Ectodermal cell (in vitro differentiated cells): ENCODE results near the gene AHSG.

Source experiments
- H3K27ac ChIP-seq: 2 replicates; pipeline ENCODE4 v1.7.0; 2013; ENCODE audit warnings: mild to moderate bottlenecking, low read depth, low read length; ENCODE audit not compliant: insufficient read depth, poor library complexity, severe bottlenecking
- H3K27me3 ChIP-seq: 2 replicates; pipeline ENCODE4 v1.7.0; 2013; ENCODE audit warnings: mild to moderate bottlenecking, low read length; ENCODE audit not compliant: insufficient read depth, control insufficient read depth, poor library complexity, severe bottlenecking
- H3K36me3 ChIP-seq: one replicate; pipeline ENCODE4 v1.7.0; 2013; ENCODE audit warnings: low read length; ENCODE audit not compliant: control insufficient read depth, insufficient read depth
- H3K4me1 ChIP-seq: one replicate; pipeline ENCODE4 v1.7.0; 2013; ENCODE audit warnings: low read length; ENCODE audit not compliant: control insufficient read depth, insufficient read depth
- H3K4me3 ChIP-seq: 2 replicates; pipeline ENCODE4 v1.7.0; 2013; ENCODE audit warnings: low read depth, low read length, control low read depth; ENCODE audit not compliant: insufficient read depth
- H3K9me3 ChIP-seq: 2 replicates; pipeline ENCODE4 v1.7.0; 2013; ENCODE audit warnings: mild to moderate bottlenecking, low read length, moderate library complexity; ENCODE audit not compliant: control insufficient read depth
- WGBS, 2 experiments: methylation state at CpG; one replicate each; pipeline ENCODE4 v1.1.7; 2013; ENCODE audit warnings: missing lambda C conversion rate in 2 of 2; 5-methylcytosine and 5-hydroxymethylcytosine counted together

Gene AHSG

GRCh38 chr3:186640473-186640818 lies 27.6 kb downstream of the AHSG start:
- 36 to 45% methylated on average over 9 of the region's 9 CpGs for WGBS, 2 experiments
- Histone ChIP-seq H3K9me3 (no peaks in the 10 kb centered on the region), H3K36me3 (no peaks in the 10 kb centered on the region), H3K4me3 (no peak overlapping the region), H3K27ac (no peak overlapping the region), H3K27me3 (no peaks in the 10 kb centered on the region), H3K4me1 (peaks cover 5% of the 10 kb centered on the region)

- Histone ChIP-seq H3K36me3 (no peaks in the 10 kb centered on the region), H3K27ac (no peak overlapping the region), H3K4me3 (no peak overlapping the region), H3K4me1 (peaks cover 5% of the 10 kb centered on the region), H3K9me3 (no peaks in the 10 kb centered on the region), H3K27me3 (no peaks in the 10 kb centered on the region)
Measured at GRCh38 chr3:186640929-186641328, 28.1 kb downstream of the AHSG start.

GRCh38 chr3:186642014-186642413 lies 29.2 kb downstream of the AHSG start:
- Histone ChIP-seq H3K27me3 (no peaks in the 10 kb centered on the region), H3K36me3 (no peaks in the 10 kb centered on the region), H3K27ac (no peak overlapping the region), H3K4me1 (peaks cover 5% of the 10 kb centered on the region), H3K9me3 (no peaks in the 10 kb centered on the region), H3K4me3 (no peak overlapping the region)
- 75 to 77% methylated on average over 3 of the region's 3 CpGs for WGBS, 2 experiments

DNA sequence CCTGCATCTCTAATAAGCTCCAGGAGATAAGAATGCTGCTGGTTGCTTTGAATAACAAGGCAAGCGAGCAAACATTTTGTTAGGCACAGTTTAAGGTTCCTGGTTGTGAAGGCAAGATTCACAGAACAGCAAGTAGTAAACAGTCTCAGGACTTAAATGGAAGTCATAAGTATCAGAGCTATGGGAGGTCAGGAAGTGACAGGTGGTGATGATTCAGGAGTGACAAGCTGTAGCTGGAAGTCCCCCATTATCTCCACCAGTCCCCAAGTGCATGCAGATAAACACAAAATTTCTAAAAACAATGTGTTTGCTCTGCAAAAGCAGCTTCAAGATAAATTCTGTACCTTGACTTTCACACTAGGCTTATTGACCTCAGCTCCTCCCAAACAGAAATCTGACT lies 30.6 kb downstream of the AHSG start:
- Histone ChIP-seq H3K4me3 (no peak overlapping the region), H3K36me3 (no peaks in the 10 kb centered on the region), H3K4me1 (peaks cover 5% of the 10 kb centered on the region), H3K27me3 (no peaks in the 10 kb centered on the region), H3K9me3 (no peaks in the 10 kb centered on the region), H3K27ac (no peak overlapping the region)
- WGBS, 2 experiments: 59 to 83% methylated on average over 1 of the region's 1 CpG

- H3K9me3 ChIP-seq: no peaks in the 10 kb centered on the region
- no peak overlapping the region for H3K4me3 ChIP-seq
- WGBS, 2 experiments: 91 to 94% methylated on average over 3 of the region's 3 CpGs
- H3K27ac ChIP-seq: no peak overlapping the region
- H3K4me1 ChIP-seq: peaks cover 5% of the 10 kb centered on the region
- H3K36me3 ChIP-seq: no peaks in the 10 kb centered on the region
- H3K27me3 ChIP-seq: no peaks in the 10 kb centered on the region
Measured at GRCh38 chr3:186644683-186645082, 31.8 kb downstream of the AHSG start.

DNA sequence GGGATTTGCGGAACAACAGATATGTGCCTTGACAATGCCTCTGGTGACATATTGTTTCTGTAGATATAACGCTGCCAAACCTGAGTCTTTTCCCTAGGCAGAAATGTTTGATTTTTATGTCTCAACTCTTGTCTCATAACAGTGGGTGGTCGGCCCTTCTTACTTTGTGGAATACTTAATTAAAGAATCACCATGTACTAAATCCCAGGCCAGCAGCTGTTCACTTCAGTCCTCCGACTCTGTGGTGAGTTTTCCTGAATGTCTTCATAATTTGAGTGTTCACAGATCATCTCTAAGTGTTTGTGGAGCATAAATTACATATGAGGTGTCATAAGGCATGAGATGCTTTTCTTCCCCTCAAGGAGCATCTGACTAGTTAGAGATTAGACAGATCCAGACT lies 33.2 kb downstream of the AHSG start:
- Histone ChIP-seq H3K4me3 (no peak overlapping the region), H3K27me3 (no peaks in the 10 kb centered on the region), H3K36me3 (no peaks in the 10 kb centered on the region), H3K4me1 (no peaks in the 10 kb centered on the region), H3K27ac (no peak overlapping the region), H3K9me3 (no peaks in the 10 kb centered on the region)
- 94 to 95% methylated on average over 4 of the region's 4 CpGs for WGBS, 2 experiments

DNA sequence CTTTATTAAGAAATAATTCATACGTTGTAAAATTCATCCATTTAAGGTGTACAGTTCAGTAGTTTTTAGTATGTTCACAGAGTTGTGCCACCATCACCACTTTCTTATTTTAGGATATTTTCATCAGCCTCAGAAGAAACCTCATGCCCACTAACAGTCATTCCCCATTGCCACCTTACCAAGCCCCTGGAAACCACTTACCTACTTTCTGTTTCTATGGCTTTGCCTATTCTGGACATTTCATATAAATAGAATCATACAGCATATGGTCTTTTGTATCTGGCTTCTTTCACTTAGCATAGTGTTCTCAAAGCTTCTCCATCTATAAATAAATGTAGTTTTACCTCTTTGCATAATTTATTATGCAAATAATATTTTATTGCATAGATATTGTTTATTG lies 34.0 kb downstream of the AHSG start:
- Histone ChIP-seq H3K4me3 (no peak overlapping the region), H3K27ac (no peak overlapping the region), H3K4me1 (no peaks in the 10 kb centered on the region), H3K9me3 (no peaks in the 10 kb centered on the region), H3K36me3 (no peaks in the 10 kb centered on the region), H3K27me3 (no peaks in the 10 kb centered on the region)
- 92% methylated on average over 1 of the region's 1 CpG; no CpG with 5 or more reads in 1 of the 2 experiments for WGBS, 2 experiments

- Histone ChIP-seq H3K9me3 (no peaks in the 10 kb centered on the region), H3K4me1 (no peaks in the 10 kb centered on the region), H3K36me3 (no peaks in the 10 kb centered on the region), H3K4me3 (no peak overlapping the region), H3K27me3 (no peaks in the 10 kb centered on the region), H3K27ac (no peak overlapping the region)
- WGBS, 2 experiments: 89 to 100% methylated on average over 1 of the region's 1 CpG
Measured at GRCh38 chr3:186648851-186649250, 36.0 kb downstream of the AHSG start.

DNA sequence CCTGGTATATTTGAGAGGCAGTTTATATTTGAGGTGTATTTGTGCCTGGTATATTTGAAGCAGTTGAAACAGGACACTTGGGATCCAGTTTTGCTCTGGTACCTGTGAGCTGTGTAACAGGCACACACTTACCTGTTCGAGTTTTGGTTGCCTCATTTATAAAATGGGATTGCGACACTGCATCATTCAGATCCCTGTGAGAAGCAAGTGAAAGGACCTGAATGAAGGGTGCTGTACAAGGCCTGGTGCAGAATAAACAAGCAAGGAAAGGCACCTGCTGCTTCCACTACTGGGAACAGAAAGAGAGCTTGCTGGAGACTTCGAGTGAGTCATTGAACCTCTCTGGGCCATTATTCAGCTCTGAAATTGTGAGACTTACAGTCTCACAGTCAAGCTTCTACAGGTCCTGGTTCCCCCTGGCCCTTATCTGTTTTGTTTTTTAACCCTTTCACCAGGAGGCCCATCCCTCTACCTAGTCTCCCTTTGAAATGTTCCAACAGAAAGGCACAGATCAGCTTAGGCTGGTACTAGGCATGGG lies 38.9 kb downstream of the AHSG start:
- no peaks in the 10 kb centered on the region for H3K36me3 ChIP-seq
- H3K27me3 ChIP-seq: no peaks in the 10 kb centered on the region
- no peak overlapping the region for H3K4me3 ChIP-seq
- WGBS, 2 experiments: 87 to 91% methylated on average over 3 of the region's 3 CpGs
- H3K4me1 ChIP-seq: no peaks in the 10 kb centered on the region
- no peak overlapping the region for H3K27ac ChIP-seq
- no peaks in the 10 kb centered on the region for H3K9me3 ChIP-seq

DNA sequence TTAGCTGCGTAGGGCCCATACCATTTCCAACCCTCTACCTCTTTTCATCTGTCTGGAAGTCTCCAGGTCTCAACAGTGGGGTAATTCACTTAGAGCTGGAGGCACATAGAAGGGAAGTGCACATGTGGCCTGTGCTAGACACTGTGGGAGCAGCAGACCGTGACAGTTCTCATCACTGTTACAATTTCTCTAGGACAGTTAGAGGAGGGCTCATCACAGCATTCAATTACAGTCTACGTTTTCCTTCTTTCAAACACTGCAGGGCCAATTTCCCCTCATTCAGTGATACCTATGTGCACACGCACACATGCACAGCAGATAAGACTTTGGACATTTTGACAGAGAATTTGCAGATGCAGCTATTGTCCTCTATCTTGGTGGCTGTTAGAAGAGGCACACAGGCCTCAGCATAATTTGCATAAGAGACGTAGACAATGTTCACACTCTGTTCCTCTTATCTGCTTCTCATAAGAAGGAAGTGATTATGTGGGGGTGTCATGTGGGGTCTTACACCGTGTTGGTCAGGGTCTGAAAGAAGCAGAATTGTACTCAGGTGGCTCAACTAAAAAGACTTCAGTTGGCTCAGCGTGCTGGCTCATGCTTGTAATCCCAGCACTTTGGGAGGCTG lies 40.3 kb downstream of the AHSG start:
- Histone ChIP-seq H3K27ac (no peak overlapping the region), H3K4me3 (no peak overlapping the region), H3K9me3 (no peaks in the 10 kb centered on the region), H3K36me3 (no peaks in the 10 kb centered on the region), H3K27me3 (no peaks in the 10 kb centered on the region), H3K4me1 (no peaks in the 10 kb centered on the region)
- 91 to 93% methylated on average over 6 to 7 of the region's 7 CpGs for WGBS, 2 experiments

- no peak overlapping the region for H3K27ac ChIP-seq
- H3K27me3 ChIP-seq: no peaks in the 10 kb centered on the region
- H3K36me3 ChIP-seq: no peaks in the 10 kb centered on the region
- H3K4me3 ChIP-seq: no peak overlapping the region
- 44 to 47% methylated on average over 6 of the region's 6 CpGs for WGBS, 2 experiments
- no peaks in the 10 kb centered on the region for H3K4me1 ChIP-seq
- H3K9me3 ChIP-seq: no peaks in the 10 kb centered on the region
Measured at GRCh38 chr3:186653984-186654383, 41.1 kb downstream of the AHSG start.
